Keratinocyte (primary cell): ENCODE measurements around the gene CFAP299. TPM values are rescaled to one million over a fixed set of nuclear protein-coding genes. Genes with fewer than 3 reads are reported as not detected.
A peak's percentile ranks its signal among the peaks of the same experiment; 100 is the strongest.

Experiments
- DNase-seq: peaks from one replicate; pipeline ENCODE4 v3.0.0-alpha.2; 2011; ENCODE audit warnings: low read depth, missing footprints, low spot score
- FAIRE-seq: peaks from 2 replicates; lab custom pipeline; 2011; peaks lifted over from hg19 to GRCh38; lab: Jason Lieb, UNC
- H2AFZ ChIP-seq: 2 replicates; pipeline ENCODE4 v1.6.0; 2012; ENCODE audit warnings: low read length, control low read depth, inconsistent platforms; ENCODE audit not compliant: control insufficient read depth
- H3K27ac ChIP-seq: 2 replicates; pipeline ENCODE4 v1.5.1; 2011; ENCODE audit warnings: low read length; ENCODE audit not compliant: control insufficient read depth, insufficient read depth
- H3K27me3 ChIP-seq: 3 replicates; pipeline ENCODE4 v1.6.0; 2011; ENCODE audit warnings: low read length; ENCODE audit not compliant: control insufficient read depth, insufficient read depth; ENCODE audit errors: extremely low read depth
- H3K36me3 ChIP-seq, 2 experiments: 2 replicates in 1 of 2; 3 replicates in 1 of 2; pipeline ENCODE4 v1.5.1; 2011; ENCODE audit warnings: low read length in 2 of 2, mild to moderate bottlenecking in 1 of 2; ENCODE audit not compliant: control insufficient read depth in 2 of 2, insufficient read depth in 2 of 2; ENCODE audit errors: extremely low read depth in 1 of 2
- H3K4me1 ChIP-seq: 3 replicates; pipeline ENCODE4 v1.5.1; 2011; ENCODE audit warnings: low read length; ENCODE audit not compliant: control insufficient read depth, insufficient read depth; ENCODE audit errors: extremely low read depth
- H3K4me2 ChIP-seq: 3 replicates; pipeline ENCODE4 v1.6.0; 2011; ENCODE audit warnings: low read depth, low read length; ENCODE audit not compliant: control insufficient read depth, insufficient read depth; ENCODE audit errors: extremely low read depth
- H3K4me3 ChIP-seq, 3 experiments: fragments of 200-600 bp in 1 of 3; sonication (generic) in 1 of 3; 2 replicates in 2 of 3; 3 replicates in 1 of 3; pipeline ENCODE4 v1.5.1; 2011 to 2016; ENCODE audit warnings: low read length in 3 of 3, mild to moderate bottlenecking in 3 of 3, control low read depth in 2 of 3, inconsistent platforms in 1 of 3, low read depth in 1 of 3, mixed read lengths in 1 of 3, mixed run types in 1 of 3, moderate library complexity in 1 of 3; ENCODE audit not compliant: control insufficient read depth in 2 of 3, insufficient read depth in 2 of 3; ENCODE audit errors: extremely low read depth in 1 of 3
- H3K79me2 ChIP-seq: 2 replicates; pipeline ENCODE4 v1.6.0; 2012; ENCODE audit warnings: low read length; ENCODE audit not compliant: control insufficient read depth, insufficient read depth
- H3K9ac ChIP-seq: 3 replicates; pipeline ENCODE4 v1.6.0; 2011; ENCODE audit warnings: low read length; ENCODE audit not compliant: control insufficient read depth, insufficient read depth; ENCODE audit errors: extremely low read depth
- H3K9me1 ChIP-seq: 3 replicates; pipeline ENCODE4 v1.6.0; 2011; ENCODE audit warnings: low read length; ENCODE audit not compliant: control insufficient read depth, insufficient read depth; ENCODE audit errors: extremely low read depth
- H3K9me3 ChIP-seq: 2 replicates; pipeline ENCODE4 v1.5.1; 2012; ENCODE audit warnings: low read depth, low read length; ENCODE audit not compliant: control insufficient read depth
- H4K20me1 ChIP-seq: 3 replicates; pipeline ENCODE4 v1.6.0; 2011; ENCODE audit warnings: low read length; ENCODE audit not compliant: control insufficient read depth, insufficient read depth; ENCODE audit errors: extremely low read depth
- CTCF ChIP-seq, 3 experiments: IDR thresholded peaks in 1 of 3; conservative IDR thresholded peaks in 1 of 3; optimal IDR thresholded peaks in 1 of 3; 2 replicates in 2 of 3; 3 replicates in 1 of 3; pipeline versions ENCODE3 to v1.5.1; 2011; ENCODE audit warnings: low read length in 3 of 3, mild to moderate bottlenecking in 3 of 3, moderate library complexity in 2 of 3, control low read depth in 1 of 3, inconsistent platforms in 1 of 3; ENCODE audit not compliant: insufficient read depth in 2 of 3; ENCODE audit errors: extremely low read depth in 1 of 3
- EZH2 ChIP-seq: IDR thresholded peaks from one replicate; pipeline ENCODE4 v1.6.1; 2012; ENCODE audit warnings: inconsistent platforms, mild to moderate bottlenecking, low read length, moderate library complexity
- dilution Hi-C: fragments of 300-500 bp; cut with MboI; formaldehyde crosslinking; loops from one replicate; pipeline ENCODE4 v1.7.0; 2020; ENCODE audit warnings: low sequenced_read_pairs; ENCODE audit not compliant: extremely low pct_ligation_motif_present
- polyA plus RNA-seq, 5 experiments: library from polyadenylated mRNA; depleted of rRNA in 3 of 5; stranded (reverse) in 3 of 5; stranded (forward) in 1 of 5; unstranded in 1 of 5; fragments of >200 nt; gene quantifications; 1 replicate in 1 of 5; 2 replicates in 3 of 5; 3 replicates in 1 of 5; pipeline versions ENCODE4 v1.2.1 to v1.2.3, GENCODE V29; 2011 to 2012; ENCODE audit warnings: missing spikeins in 2 of 5, low read depth in 1 of 5, low replicate concordance in 1 of 5

Gene CFAP299
- polyA plus RNA-seq, 1 donor (not counting 4 experiments of a cell fraction or from before 2014, with no cell fraction given) = 0.14 TPM

- no peaks in the 10 kb centered on the region for H3K79me2 ChIP-seq
- no peak overlapping the region for H3K9ac ChIP-seq
- no peak overlapping the region for H2AFZ ChIP-seq
- dilution Hi-C loops = no loop called here
- H3K27ac ChIP-seq = no peak overlapping the region
- FAIRE-seq = peak; percentile 36
- no peaks in the 10 kb centered on the region for H3K36me3 ChIP-seq
- TF ChIP-seq EZH2 (no peak), CTCF (optimal IDR thresholded peaks at IDR 0.05 in 1 of 3, IDR thresholded peaks at IDR 0.05 in 1 of 3, conservative IDR thresholded peaks at IDR 0.05 in 1 of 3; ENCODE audit: extremely low read depth in 1 of 3, insufficient read depth in 2 of 3, low read length in 3 of 3) (no peak)
- H4K20me1 ChIP-seq = no peaks in the 10 kb centered on the region
- no peaks in the 10 kb centered on the region for H3K27me3 ChIP-seq
- no peaks in the 10 kb centered on the region for H3K9me1 ChIP-seq
- peak; percentile 33 for DNase-seq
- no peak overlapping the region for H3K4me3 ChIP-seq
- peak overlapping the region; percentile 24 for H3K4me2 ChIP-seq
- peaks cover 20% of the 10 kb centered on the region for H3K4me1 ChIP-seq
- no peaks in the 10 kb centered on the region for H3K9me3 ChIP-seq
These were observed 125.9 kb downstream of the CFAP299 start for GRCh38 chr4:80461412-80461811.

- TF ChIP-seq EZH2 (no peak), CTCF (optimal IDR thresholded peaks at IDR 0.05 in 1 of 3, IDR thresholded peaks at IDR 0.05 in 1 of 3, conservative IDR thresholded peaks at IDR 0.05 in 1 of 3; ENCODE audit: extremely low read depth in 1 of 3, insufficient read depth in 2 of 3, low read length in 3 of 3) (no peak)
- H3K9me3 ChIP-seq = no peaks in the 10 kb centered on the region
- peaks cover 18% of the 10 kb centered on the region for H3K4me1 ChIP-seq
- DNase-seq = no peak
- peak overlapping the region; percentile 35 for H2AFZ ChIP-seq
- H3K4me3 ChIP-seq = no peak overlapping the region
- H4K20me1 ChIP-seq = no peaks in the 10 kb centered on the region
- H3K36me3 ChIP-seq = no peaks in the 10 kb centered on the region
- no peaks in the 10 kb centered on the region for H3K27me3 ChIP-seq
- FAIRE-seq = no peak
- H3K4me2 ChIP-seq = peak overlapping the region; percentile 45
- dilution Hi-C loops = no loop called here
- no peak overlapping the region for H3K9ac ChIP-seq
- H3K27ac ChIP-seq = no peak overlapping the region
- H3K79me2 ChIP-seq = no peaks in the 10 kb centered on the region
- H3K9me1 ChIP-seq = no peaks in the 10 kb centered on the region
These were observed 127.1 kb downstream of the CFAP299 start for GRCh38 chr4:80462621-80463091.
